Common myeloid progenitor, CD34-positive (primary cell): Measurements from ENCODE around the gene PAPOLG.

Experiments used
- CTCF ChIA-PET: fragments of 350-600 bp; sonication (Branson Sonifier 250); formaldehyde crosslinking; loops from one replicate; lab custom pipeline; 2021; ENCODE audit warnings: antibody characterized with exemption; lab: Charles Lee
- POLR2A ChIA-PET: fragments of 350-600 bp; sonication (Branson Sonifier 250); formaldehyde crosslinking; loops from one replicate; lab custom pipeline; 2021; ENCODE audit warnings: antibody characterized with exemption; lab: Charles Lee
- DNase-seq, 3 donors: peaks; one replicate each; pipeline versions ENCODE4 v3.0.0 to v3.0.0-alpha.2; 2013
- H3K27ac ChIP-seq, 2 experiments: 1 replicate in 1 of 2; 2 replicates in 1 of 2; pipeline ENCODE4 v1.7.0; 2013; ENCODE audit warnings: inconsistent platforms in 2 of 2, low read length in 2 of 2, mild to moderate bottlenecking in 2 of 2, low read depth in 1 of 2, moderate library complexity in 1 of 2; ENCODE audit not compliant: severe bottlenecking in 2 of 2, insufficient read depth in 1 of 2, poor library complexity in 1 of 2
- H3K27me3 ChIP-seq, 5 experiments: replicated peaks in 2 of 5; 1 replicate in 3 of 5; 2 replicates in 2 of 5; pipeline versions ENCODE4 v1.6.1 to v1.7.0; 2013; ENCODE audit warnings: low read length in 4 of 5, mild to moderate bottlenecking in 2 of 5, moderate library complexity in 2 of 5, inconsistent platforms in 1 of 5; ENCODE audit not compliant: insufficient read depth in 5 of 5, control insufficient read depth in 4 of 5
- H3K36me3 ChIP-seq, 4 experiments: 1 replicate in 2 of 4; 2 replicates in 2 of 4; pipeline versions ENCODE4 v1.6.1 to v1.7.0; 2013; ENCODE audit warnings: low read length in 3 of 4, control low read depth in 1 of 4, mild to moderate bottlenecking in 1 of 4; ENCODE audit not compliant: control insufficient read depth in 4 of 4, insufficient read depth in 4 of 4
- H3K4me1 ChIP-seq, 4 experiments: 1 replicate in 3 of 4; 2 replicates in 1 of 4; pipeline versions ENCODE4 v1.6.1 to v1.7.1; 2013; ENCODE audit warnings: low read length in 3 of 4, mild to moderate bottlenecking in 3 of 4, control low read depth in 1 of 4, inconsistent platforms in 1 of 4, moderate library complexity in 1 of 4; ENCODE audit not compliant: control insufficient read depth in 4 of 4, insufficient read depth in 4 of 4; ENCODE audit errors: control extremely low read depth in 1 of 4
- H3K4me3 ChIP-seq, 7 experiments: 1 replicate in 4 of 7; 2 replicates in 3 of 7; pipeline versions ENCODE4 v1.5.1 to v1.7.0; 2013; ENCODE audit warnings: mild to moderate bottlenecking in 7 of 7, low read length in 6 of 7, moderate library complexity in 6 of 7, inconsistent platforms in 2 of 7, low read depth in 2 of 7, control low read depth in 1 of 7; ENCODE audit not compliant: insufficient read depth in 4 of 7, control insufficient read depth in 1 of 7; ENCODE audit errors: extremely low read depth in 1 of 7
- H3K9me3 ChIP-seq, 5 experiments: 1 replicate in 4 of 5; 2 replicates in 1 of 5; pipeline versions ENCODE4 v1.6.1 to v1.7.1; 2013; ENCODE audit warnings: low read length in 4 of 5, mild to moderate bottlenecking in 2 of 5, inconsistent platforms in 1 of 5, low read depth in 1 of 5, moderate library complexity in 1 of 5; ENCODE audit not compliant: control insufficient read depth in 4 of 5, insufficient read depth in 2 of 5; ENCODE audit errors: control extremely low read depth in 1 of 5
- WGBS: methylation state at CpG from one replicate; pipeline ENCODE4 v1.1.5; 2013; ENCODE audit not compliant: insufficient coverage; 5-methylcytosine and 5-hydroxymethylcytosine counted together

The PAPOLG gene

GRCh38 chr2:60742419-60742818 is 13.6 kb upstream of the PAPOLG start:
- no peak overlapping the region for H3K27ac ChIP-seq
- H3K36me3 ChIP-seq = no peaks in the 10 kb centered on the region
- peaks cover 0 to 29% (median 23%) of the 10 kb centered on the region in 4 experiments for H3K4me1 ChIP-seq
- DNase-seq = no peak
- H3K4me3 ChIP-seq = no peak overlapping the region
- ChIA-PET POLR2A (no interaction called here), CTCF (interaction anchor here (1.0 to 1.6 kb wide), 3 partner anchors 10 to 13 kb away, joined by 3 read pairs; partner anchors contain the start of gene PAPOLG)
- 100% methylated on average over 2 of the region's 4 CpGs for WGBS
- H3K27me3 ChIP-seq = peaks cover 0 to 3% (median 0%) of the 10 kb centered on the region in 5 experiments
- peaks cover 0 to 3% (median 0%) of the 10 kb centered on the region in 5 experiments for H3K9me3 ChIP-seq

DNA sequence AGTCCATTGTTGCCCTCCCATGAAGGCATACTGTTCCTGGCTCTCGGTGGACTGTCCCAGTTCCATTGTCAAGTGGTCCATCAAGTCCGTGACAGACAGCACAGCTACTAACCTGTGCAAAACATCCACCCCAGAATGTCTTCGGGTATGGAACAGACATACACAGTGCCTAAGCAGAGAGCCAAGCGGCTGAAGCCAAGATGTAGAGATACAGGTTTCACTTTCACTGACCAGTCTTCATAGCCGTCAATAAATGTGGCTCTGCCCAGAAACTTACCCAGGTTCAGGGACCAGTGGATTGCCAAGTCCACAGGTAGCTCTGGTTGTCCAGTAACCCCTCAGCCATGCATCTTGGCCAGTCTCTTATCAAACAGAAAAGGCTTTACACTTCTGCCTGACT is 10.7 kb upstream of the PAPOLG start:
- H3K36me3 ChIP-seq = no peaks in the 10 kb centered on the region
- H3K27ac ChIP-seq = no peak overlapping the region
- 97% methylated on average over 5 of the region's 5 CpGs for WGBS
- peak overlapping the region in 2 of 7 experiments; percentile 5 to 39 for H3K4me3 ChIP-seq
- no peaks in the 10 kb centered on the region for H3K27me3 ChIP-seq
- peaks cover 0 to 29% (median 23%) of the 10 kb centered on the region in 4 experiments for H3K4me1 ChIP-seq
- CTCF ChIA-PET = interaction anchor here (1.1 to 3.4 kb wide), 3 partner anchors 9 to 39 kb away, joined by 3 to 12 read pairs (median 8); partner anchors contain the start of gene PAPOLG
- POLR2A ChIA-PET = interaction anchor here (1.7 kb wide), 1 partner anchor 11 kb away, joined by 7 read pairs; the partner anchor contains the start of gene PAPOLG
- H3K9me3 ChIP-seq = no peaks in the 10 kb centered on the region
- peak in 2 of 3 donors; percentile 7 to 8 for DNase-seq

- H3K27ac ChIP-seq = no peak overlapping the region
- peak in 2 of 3 donors; percentile 68 to 74 for DNase-seq
- no peaks in the 10 kb centered on the region for H3K27me3 ChIP-seq
- H3K4me3 ChIP-seq = peak overlapping the region in 3 of 7 experiments; percentile 28 to 39 (median 37)
- ChIA-PET CTCF (interaction anchor here (1.2 to 3.4 kb wide), 3 partner anchors 10 to 40 kb away, joined by 3 to 12 read pairs (median 8); partner anchors contain the start of gene PAPOLG), POLR2A (interaction anchor here (1.7 kb wide), 1 partner anchor 10 kb away, joined by 7 read pairs; the partner anchor contains the start of gene PAPOLG)
- no peaks in the 10 kb centered on the region for H3K36me3 ChIP-seq
- WGBS = 29% methylated on average over 6 of the region's 7 CpGs
- H3K4me1 ChIP-seq = peaks cover 0 to 29% (median 23%) of the 10 kb centered on the region in 4 experiments
- no peaks in the 10 kb centered on the region for H3K9me3 ChIP-seq
These were observed 10.3 kb upstream of the PAPOLG start for GRCh38 chr2:60745761-60746160.

- peak in 1 of 3 donors; percentile 7 for DNase-seq
- H3K9me3 ChIP-seq = no peaks in the 10 kb centered on the region
- POLR2A ChIA-PET = interaction anchor here (1.7 kb wide), 1 partner anchor 10 kb away, joined by 7 read pairs; the partner anchor contains the start of gene PAPOLG
- peaks cover 0 to 29% (median 23%) of the 10 kb centered on the region in 4 experiments for H3K4me1 ChIP-seq
- no peaks in the 10 kb centered on the region for H3K36me3 ChIP-seq
- peak overlapping the region in 1 of 7 experiments; percentile 37 for H3K4me3 ChIP-seq
- no peaks in the 10 kb centered on the region for H3K27me3 ChIP-seq
- no peak overlapping the region for H3K27ac ChIP-seq
- 94% methylated on average over 7 of the region's 8 CpGs for WGBS
- CTCF ChIA-PET = interaction anchor here (0.9 to 5.1 kb wide), 4 partner anchors 9 to 41 kb away, joined by 3 to 24 read pairs (median 8); partner anchors contain the start of gene PAPOLG
These were observed 9.8 kb upstream of the PAPOLG start for GRCh38 chr2:60746318-60746717.

DNA sequence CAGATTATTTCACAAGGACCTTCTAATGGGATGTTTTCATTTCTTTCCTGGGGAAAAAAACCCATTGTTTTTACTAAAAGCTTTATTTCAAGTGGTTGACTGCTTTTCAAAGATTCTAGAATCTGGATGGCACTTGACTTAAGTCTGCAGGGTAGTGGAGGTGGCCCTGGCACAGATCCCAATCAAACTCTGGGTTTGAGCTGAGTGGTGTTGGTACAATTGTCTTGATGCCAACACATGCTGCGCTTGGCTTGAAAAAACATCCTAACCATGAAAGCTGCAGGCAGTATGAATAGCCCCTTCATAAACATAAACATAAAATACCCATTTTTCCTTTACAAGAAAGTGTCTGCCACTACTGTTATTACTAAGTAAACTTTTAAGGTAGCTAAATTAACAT is 3.6 kb downstream of the PAPOLG start:
- no peaks in the 10 kb centered on the region for H3K9me3 ChIP-seq
- H3K36me3 ChIP-seq = peaks cover 9 to 44% (median 27%) of the 10 kb centered on the region in 4 experiments
- DNase-seq = no peak
- H3K27me3 ChIP-seq = no peaks in the 10 kb centered on the region
- peaks cover 5 to 16% (median 15%) of the 10 kb centered on the region in 4 experiments for H3K4me1 ChIP-seq
- H3K27ac ChIP-seq = no peak overlapping the region
- no peak overlapping the region for H3K4me3 ChIP-seq
- no CpG with 5 or more reads among the region's 1 CpG for WGBS
- ChIA-PET POLR2A (no interaction called here), CTCF (interaction anchor here (1.0 to 1.8 kb wide), 2 partner anchors 9 to 12 kb away, joined by 4 read pairs; no protein-coding TSS in a partner anchor)

DNA sequence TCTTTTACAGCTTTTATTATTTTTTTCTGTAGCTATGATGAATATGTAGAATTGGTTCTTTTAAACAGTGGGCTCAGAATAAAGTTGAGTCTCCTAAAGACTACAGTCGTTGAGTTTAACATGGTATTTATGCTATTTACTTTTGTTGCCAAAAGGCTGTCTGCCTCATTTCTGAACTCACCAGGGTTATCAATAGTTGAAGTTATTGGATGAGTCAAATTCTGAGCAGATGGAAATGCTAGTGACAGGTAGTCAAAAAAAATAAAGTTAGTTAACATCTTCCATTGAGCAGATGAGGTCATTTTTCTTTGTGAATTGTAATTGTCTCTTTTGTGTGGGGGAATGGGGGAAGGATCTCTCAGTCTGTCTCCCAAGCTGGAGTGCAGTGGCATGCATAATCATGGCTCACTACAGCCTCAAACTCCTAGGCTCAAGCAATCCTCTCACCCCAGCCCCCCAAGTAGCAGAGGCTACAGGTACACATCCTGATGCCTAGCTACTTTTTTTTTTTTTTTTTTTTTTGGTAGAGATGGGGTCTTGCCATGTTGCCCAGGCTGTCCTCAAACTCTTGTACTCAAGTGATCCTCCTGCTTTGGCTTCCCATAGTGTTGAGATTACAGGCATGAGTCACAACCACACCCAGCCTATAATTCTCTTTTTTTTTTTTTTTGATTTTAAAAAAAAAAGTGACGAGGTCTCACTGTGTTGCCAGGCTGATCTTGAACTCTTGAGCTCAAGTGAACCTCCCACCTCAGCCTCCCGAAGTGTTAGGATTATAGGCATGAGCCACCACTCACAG is 8.9 kb downstream of the PAPOLG start:
- Histone ChIP-seq H3K27ac (no peak overlapping the region), H3K36me3 (peaks cover 21 to 80% (median 51%) of the 10 kb centered on the region in 4 experiments), H3K27me3 (no peaks in the 10 kb centered on the region), H3K4me1 (no peaks in the 10 kb centered on the region), H3K9me3 (no peaks in the 10 kb centered on the region), H3K4me3 (no peak overlapping the region)
- CTCF ChIA-PET = interaction anchor here (1.4 to 1.6 kb wide), 2 partner anchors 14 to 234 kb away, joined by 3 to 7 read pairs; no protein-coding TSS in a partner anchor
- 100% methylated on average over 1 of the region's 3 CpGs for WGBS
- POLR2A ChIA-PET = no interaction called here
- DNase-seq = peak in 2 of 3 donors; percentile 5 to 9
